ENCODE results near the gene CRTAC1.

DNA sequence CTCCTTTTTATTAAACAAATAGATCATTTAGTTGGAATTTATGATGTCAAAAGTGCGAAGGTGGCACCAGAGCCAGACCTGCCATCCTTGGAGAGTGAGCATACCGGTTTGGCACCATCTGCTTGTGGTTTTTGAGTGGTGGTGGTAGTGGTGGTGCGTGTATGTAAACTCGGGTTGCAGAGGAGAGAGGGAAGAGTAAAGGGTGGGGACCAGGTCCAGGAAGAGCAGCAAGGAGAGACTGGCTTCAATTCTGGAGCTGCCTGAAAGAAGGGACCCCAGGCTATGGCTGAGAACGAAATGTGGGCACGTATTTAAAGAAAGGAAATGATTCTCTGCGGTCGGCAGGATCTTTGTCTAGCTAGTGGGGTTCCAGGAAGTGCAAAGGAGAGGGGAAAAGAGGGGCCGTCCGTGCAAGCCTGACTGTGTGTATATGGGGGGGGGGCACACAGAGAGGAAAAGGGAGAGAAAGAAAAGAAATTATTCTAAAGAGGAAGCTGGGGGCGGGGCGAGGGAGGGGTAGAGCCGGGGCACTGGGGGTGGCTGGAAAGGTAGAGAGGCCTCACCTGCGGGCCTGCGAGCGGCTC is 181.2 kb downstream of the CRTAC1 start:
- TF ChIP-seq, protein P1, sequence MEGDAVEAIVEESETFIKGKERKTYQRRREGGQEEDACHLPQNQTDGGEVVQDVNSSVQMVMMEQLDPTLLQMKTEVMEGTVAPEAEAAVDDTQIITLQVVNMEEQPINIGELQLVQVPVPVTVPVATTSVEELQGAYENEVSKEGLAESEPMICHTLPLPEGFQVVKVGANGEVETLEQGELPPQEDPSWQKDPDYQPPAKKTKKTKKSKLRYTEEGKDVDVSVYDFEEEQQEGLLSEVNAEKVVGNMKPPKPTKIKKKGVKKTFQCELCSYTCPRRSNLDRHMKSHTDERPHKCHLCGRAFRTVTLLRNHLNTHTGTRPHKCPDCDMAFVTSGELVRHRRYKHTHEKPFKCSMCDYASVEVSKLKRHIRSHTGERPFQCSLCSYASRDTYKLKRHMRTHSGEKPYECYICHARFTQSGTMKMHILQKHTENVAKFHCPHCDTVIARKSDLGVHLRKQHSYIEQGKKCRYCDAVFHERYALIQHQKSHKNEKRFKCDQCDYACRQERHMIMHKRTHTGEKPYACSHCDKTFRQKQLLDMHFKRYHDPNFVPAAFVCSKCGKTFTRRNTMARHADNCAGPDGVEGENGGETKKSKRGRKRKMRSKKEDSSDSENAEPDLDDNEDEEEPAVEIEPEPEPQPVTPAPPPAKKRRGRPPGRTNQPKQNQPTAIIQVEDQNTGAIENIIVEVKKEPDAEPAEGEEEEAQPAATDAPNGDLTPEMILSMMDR (IDR thresholded peaks at IDR 0.05), result no peak
- no peak for TF ChIP-seq POLR2A (IDR thresholded peaks at IDR 0.05)
